H9 (cell line): ENCODE results near the gene MAP3K10. TPM values are rescaled to one million over a fixed set of nuclear protein-coding genes. Genes with fewer than 3 reads are reported as not detected.

Experiments used
- DNase-seq: peaks from one replicate; pipeline ENCODE4 v3.0.0-alpha.2; 2017
- H2AFZ ChIP-seq: one replicate; pipeline ENCODE4 v1.6.1; 2013; ENCODE audit warnings: mild to moderate bottlenecking, low read length, control low read depth, moderate library complexity
- H2AK5ac ChIP-seq: 2 replicates; pipeline ENCODE4 v1.6.1; 2013; ENCODE audit warnings: low read length, control low read depth, mixed read lengths; ENCODE audit not compliant: insufficient read length
- H2BK120ac ChIP-seq: one replicate; pipeline ENCODE4 v1.6.1; 2013; ENCODE audit warnings: low read depth, mild to moderate bottlenecking, low read length, control low read depth, inconsistent platforms; ENCODE audit not compliant: poor library complexity, severe bottlenecking
- H2BK12ac ChIP-seq: 2 replicates; pipeline ENCODE4 v1.6.1; 2013; ENCODE audit warnings: low read length, control low read depth, mixed read lengths, low read depth; ENCODE audit not compliant: insufficient read length
- H2BK15ac ChIP-seq: 2 replicates; pipeline ENCODE4 v1.6.1; 2013; ENCODE audit warnings: low read depth, low read length, control low read depth
- H2BK20ac ChIP-seq: one replicate; pipeline ENCODE4 v1.6.1; 2013; ENCODE audit warnings: low read depth, mild to moderate bottlenecking, low read length, control low read depth, inconsistent platforms; ENCODE audit not compliant: poor library complexity, severe bottlenecking
- H2BK5ac ChIP-seq: 2 replicates; pipeline ENCODE4 v1.6.1; 2013; ENCODE audit warnings: low read length, control low read depth, mixed read lengths; ENCODE audit not compliant: insufficient read length
- H3K14ac ChIP-seq: 2 replicates; pipeline ENCODE4 v1.6.1; 2013; ENCODE audit warnings: low read length, control low read depth; ENCODE audit not compliant: insufficient read depth
- H3K18ac ChIP-seq: 2 replicates; pipeline ENCODE4 v1.6.1; 2013; ENCODE audit warnings: low read depth, mild to moderate bottlenecking, mixed read lengths, low read length, control low read depth; ENCODE audit not compliant: insufficient read length
- H3K23ac ChIP-seq: 2 replicates; pipeline ENCODE4 v1.6.1; 2013; ENCODE audit warnings: low read length, control low read depth, mixed read lengths, low read depth; ENCODE audit not compliant: insufficient read length
- H3K23me2 ChIP-seq: 2 replicates; pipeline ENCODE4 v1.6.1; 2013; ENCODE audit warnings: low read depth, mild to moderate bottlenecking, mixed read lengths, low read length, control low read depth; ENCODE audit not compliant: insufficient read length, poor library complexity, severe bottlenecking
- H3K27ac ChIP-seq: 2 replicates; pipeline ENCODE4 v1.5.1; 2013; ENCODE audit warnings: low read length, control low read depth, mixed read lengths, low read depth; ENCODE audit not compliant: insufficient read length
- H3K27me3 ChIP-seq: 2 replicates; pipeline ENCODE4 v1.6.1; 2013; ENCODE audit warnings: low read length, control low read depth, inconsistent platforms; ENCODE audit not compliant: insufficient read depth
- H3K4ac ChIP-seq: 2 replicates; pipeline ENCODE4 v1.6.1; 2013; ENCODE audit warnings: low read depth, mild to moderate bottlenecking, control low read depth, inconsistent platforms, low read length, moderate library complexity
- H3K4me1 ChIP-seq: 2 replicates; pipeline ENCODE4 v1.6.1; 2013; ENCODE audit warnings: low read length, control low read depth, inconsistent platforms; ENCODE audit not compliant: insufficient read depth
- H3K4me2 ChIP-seq: 2 replicates; pipeline ENCODE4 v1.6.1; 2013; ENCODE audit warnings: low read length, control low read depth, mixed read lengths; ENCODE audit not compliant: insufficient read length, insufficient read depth
- H3K56ac ChIP-seq: 2 replicates; pipeline ENCODE4 v1.6.1; 2013; ENCODE audit warnings: low read depth, mild to moderate bottlenecking, mixed read lengths, low read length, control low read depth; ENCODE audit not compliant: insufficient read length
- H3K79me1 ChIP-seq: 2 replicates; pipeline ENCODE4 v1.6.1; 2013; ENCODE audit warnings: low read depth, mild to moderate bottlenecking, moderate library complexity, low read length, control low read depth, inconsistent platforms; ENCODE audit not compliant: insufficient read depth, poor library complexity, severe bottlenecking
- H3K79me2 ChIP-seq: 2 replicates; pipeline ENCODE4 v1.6.1; 2013; ENCODE audit warnings: low read length, control low read depth, inconsistent platforms; ENCODE audit not compliant: insufficient read depth
- H3K9ac ChIP-seq: 2 replicates; pipeline ENCODE4 v1.6.1; 2013; ENCODE audit warnings: low read length, control low read depth, mixed read lengths; ENCODE audit not compliant: insufficient read length; ENCODE audit errors: extremely low read depth
- H3K9me3 ChIP-seq: one replicate; pipeline ENCODE4 v1.6.1; 2013; ENCODE audit warnings: low read depth, low read length, inconsistent platforms; ENCODE audit not compliant: control insufficient read depth
- H3T11ph ChIP-seq: one replicate; pipeline ENCODE4 v1.6.1; 2013; ENCODE audit warnings: mild to moderate bottlenecking, low read length, control low read depth, inconsistent platforms
- H4K20me1 ChIP-seq: one replicate; pipeline ENCODE4 v1.6.1; 2013; ENCODE audit not compliant: control insufficient read depth, insufficient read length, insufficient read depth
- H4K5ac ChIP-seq: 2 replicates; pipeline ENCODE4 v1.6.1; 2013; ENCODE audit warnings: low read depth, mild to moderate bottlenecking, mixed read lengths, low read length, control low read depth; ENCODE audit not compliant: insufficient read length
- H4K8ac ChIP-seq: replicated peaks from 2 replicates; pipeline ENCODE4 v1.6.1; 2013; ENCODE audit warnings: low read length, control low read depth, mixed read lengths, low read depth; ENCODE audit not compliant: insufficient read length
- H4K91ac ChIP-seq: 2 replicates; pipeline ENCODE4 v1.6.1; 2013; ENCODE audit warnings: low read depth, mild to moderate bottlenecking, moderate library complexity, mixed read lengths, low read length, control low read depth; ENCODE audit not compliant: insufficient read length
- H3K27ac Mint-ChIP-seq, 3 experiments: 2 replicates in 2 of 3; 3 replicates in 1 of 3; pipeline ENCODE4 v1.8.0; 2020 to 2021; ENCODE audit warnings: mixed read lengths in 3 of 3, mild to moderate bottlenecking in 1 of 3, moderate library complexity in 1 of 3
- H3K27me3 Mint-ChIP-seq: 2 replicates; pipeline ENCODE4 v1.8.0; 2021; ENCODE audit warnings: low read depth, mild to moderate bottlenecking, moderate library complexity, mixed read lengths
- H3K36me3 Mint-ChIP-seq, 3 experiments: 2 replicates in 2 of 3; 3 replicates in 1 of 3; pipeline ENCODE4 v1.8.0; 2020 to 2021; ENCODE audit warnings: low read depth in 3 of 3, mixed read lengths in 3 of 3; ENCODE audit not compliant: insufficient read depth in 1 of 3
- H3K4me1 Mint-ChIP-seq, 2 experiments: 2 replicates each; pipeline ENCODE4 v1.8.0; 2020; ENCODE audit warnings: mixed read lengths in 2 of 2
- H3K4me3 Mint-ChIP-seq, 2 experiments: 2 replicates in 1 of 2; 3 replicates in 1 of 2; pipeline ENCODE4 v1.8.0; 2020 to 2021; ENCODE audit warnings: mild to moderate bottlenecking in 2 of 2, mixed read lengths in 2 of 2, moderate library complexity in 1 of 2
- H3K9me3 Mint-ChIP-seq, 2 experiments: 2 replicates in 1 of 2; 3 replicates in 1 of 2; pipeline ENCODE4 v1.8.0; 2020; ENCODE audit warnings: mild to moderate bottlenecking in 2 of 2, mixed read lengths in 2 of 2, moderate library complexity in 1 of 2
- whole genome bisulfite sequencing: extraction: QIAGEN DNeasy Blood & Tissue Kit; methylation state at CpG from one replicate; pipeline ENCODE4 v1.1.7; 2013; ENCODE audit warnings: missing lambda C conversion rate, low lambda C conversion rate, mixed read lengths; ENCODE audit not compliant: insufficient read length; ENCODE audit errors: extremely low coverage; 5-methylcytosine and 5-hydroxymethylcytosine counted together
- total RNA-seq: library from RNA; stranded (reverse); gene quantifications from 2 replicates; pipeline ENCODE4 v1.2.1, GENCODE V29; 2021
- TF ChIP-seq, protein P1 (sequence below): fragments of 200-600 bp; sonication (generic); conservative IDR thresholded peaks from 3 replicates; pipeline ENCODE4 v1.8.0; 2021; ENCODE audit warnings: antibody characterized with exemption, mild to moderate bottlenecking

Gene MAP3K10
- total RNA-seq, 1 experiment from 2014 or later, result 19.0 TPM

GRCh38 chr19:40239415-40240226, 48.4 kb downstream of the MAP3K10 start:
- H3K56ac ChIP-seq, result no peak overlapping the region
- no peak overlapping the region for H2AK5ac ChIP-seq
- H2BK12ac ChIP-seq, result no peak overlapping the region
- H4K5ac ChIP-seq, result no peak overlapping the region
- Mint-ChIP-seq H3K27me3 (no peaks in the 10 kb centered on the region), H3K4me3 (no peak overlapping the region), H3K27ac (no peak overlapping the region), H3K9me3 (no peaks in the 10 kb centered on the region), H3K4me1 (peaks cover 0 to 2% of the 10 kb centered on the region in 2 experiments; a peak in 1 of 4 replicates), H3K36me3 (peaks cover 7 to 53% (median 48%) of the 10 kb centered on the region in 3 experiments; a peak in 6 of 7 replicates)
- no peak overlapping the region for H3T11ph ChIP-seq
- no peak overlapping the region for H3K4me2 ChIP-seq
- H2BK20ac ChIP-seq, result no peak overlapping the region
- no peak overlapping the region for H2BK5ac ChIP-seq
- no peak overlapping the region for H4K8ac ChIP-seq
- WGBS, result no CpG with 5 or more reads among the region's 12 CpGs
- H3K14ac ChIP-seq, result no peak overlapping the region
- no peak overlapping the region for H3K4ac ChIP-seq
- no peak overlapping the region for H3K27ac ChIP-seq
- no peaks in the 10 kb centered on the region for H3K23me2 ChIP-seq
- H4K20me1 ChIP-seq, result no peaks in the 10 kb centered on the region
- H3K18ac ChIP-seq, result no peak overlapping the region
- H4K91ac ChIP-seq, result no peak overlapping the region
- H2BK15ac ChIP-seq, result no peak overlapping the region
- H2BK120ac ChIP-seq, result no peak overlapping the region
- H3K79me1 ChIP-seq, result no peaks in the 10 kb centered on the region
- H3K79me2 ChIP-seq, result no peaks in the 10 kb centered on the region
- H3K27me3 ChIP-seq, result no peaks in the 10 kb centered on the region
- DNase-seq, result no peak
- H3K9ac ChIP-seq, result no peak overlapping the region
- H3K4me1 ChIP-seq, result no peaks in the 10 kb centered on the region; the same call in 1 of the 2 replicates
- no peak overlapping the region for H2AFZ ChIP-seq
- H3K9me3 ChIP-seq, result no peaks in the 10 kb centered on the region
- TF ChIP-seq, protein P1, sequence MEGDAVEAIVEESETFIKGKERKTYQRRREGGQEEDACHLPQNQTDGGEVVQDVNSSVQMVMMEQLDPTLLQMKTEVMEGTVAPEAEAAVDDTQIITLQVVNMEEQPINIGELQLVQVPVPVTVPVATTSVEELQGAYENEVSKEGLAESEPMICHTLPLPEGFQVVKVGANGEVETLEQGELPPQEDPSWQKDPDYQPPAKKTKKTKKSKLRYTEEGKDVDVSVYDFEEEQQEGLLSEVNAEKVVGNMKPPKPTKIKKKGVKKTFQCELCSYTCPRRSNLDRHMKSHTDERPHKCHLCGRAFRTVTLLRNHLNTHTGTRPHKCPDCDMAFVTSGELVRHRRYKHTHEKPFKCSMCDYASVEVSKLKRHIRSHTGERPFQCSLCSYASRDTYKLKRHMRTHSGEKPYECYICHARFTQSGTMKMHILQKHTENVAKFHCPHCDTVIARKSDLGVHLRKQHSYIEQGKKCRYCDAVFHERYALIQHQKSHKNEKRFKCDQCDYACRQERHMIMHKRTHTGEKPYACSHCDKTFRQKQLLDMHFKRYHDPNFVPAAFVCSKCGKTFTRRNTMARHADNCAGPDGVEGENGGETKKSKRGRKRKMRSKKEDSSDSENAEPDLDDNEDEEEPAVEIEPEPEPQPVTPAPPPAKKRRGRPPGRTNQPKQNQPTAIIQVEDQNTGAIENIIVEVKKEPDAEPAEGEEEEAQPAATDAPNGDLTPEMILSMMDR, result no peak
- no peak overlapping the region for H3K23ac ChIP-seq
